HG03280 (cell line): ENCODE results near the gene TTC34.
A peak's percentile ranks its signal among the peaks of the same experiment; 100 is the strongest.

Source experiments
- ATAC-seq: cut with Tn5 transposase; IDR thresholded peaks from one replicate; pipeline ENCODE4 v1.9.1; 2021; ENCODE audit warnings: mild to moderate bottlenecking, moderate library complexity; ENCODE audit not compliant: unreplicated experiment

The TTC34 gene

GRCh38 chr1:2643414-2644077 is 157.9 kb downstream of the TTC34 start:
- ATAC-seq, result no peak

GRCh38 chr1:2642560-2643413 is 158.7 kb downstream of the TTC34 start:
- peak; percentile 87 for ATAC-seq

- ATAC-seq, result no peak
Measured at GRCh38 chr1:2642131-2642559, 159.3 kb downstream of the TTC34 start.

- ATAC-seq, result no peak
Measured at GRCh38 chr1:2641381-2642130, 159.9 kb downstream of the TTC34 start.

GRCh38 chr1:2640626-2641025 is 160.9 kb downstream of the TTC34 start:
- ATAC-seq, result no peak

GRCh38 chr1:2639607-2640521 is 161.6 kb downstream of the TTC34 start:
- ATAC-seq, result no peak

GRCh38 chr1:2639203-2639602 is 162.3 kb downstream of the TTC34 start:
- ATAC-seq, result no peak

GRCh38 chr1:2638466-2639115 is 162.9 kb downstream of the TTC34 start:
- no peak for ATAC-seq

- no peak for ATAC-seq
Measured at GRCh38 chr1:2637442-2638145, 163.9 kb downstream of the TTC34 start.

GRCh38 chr1:2636733-2637132 is 164.8 kb downstream of the TTC34 start:
- no peak for ATAC-seq

GRCh38 chr1:2635361-2636010 is 166.0 kb downstream of the TTC34 start:
- no peak for ATAC-seq

- no peak for ATAC-seq
Measured at GRCh38 chr1:2633936-2634491, 167.5 kb downstream of the TTC34 start.

GRCh38 chr1:2633366-2633935 is 168.0 kb downstream of the TTC34 start:
- no peak for ATAC-seq

GRCh38 chr1:2632561-2633361 is 168.7 kb downstream of the TTC34 start, which contains the start of gene MMEL1:
MMEL1 (minus strand) TSS chr1:2633016; CDS start chr1:2629484, 3,532 bp downstream.
- no peak for ATAC-seq

GRCh38 chr1:2632051-2632430 is 169.5 kb downstream of the TTC34 start:
- ATAC-seq, result no peak

- ATAC-seq, result no peak
Measured at GRCh38 chr1:2631136-2632050, 170.1 kb downstream of the TTC34 start.
